T-helper 22 cell (primary cell): Measurements from ENCODE around the gene TLE1.

ENCODE experiments used
- DNase-seq: peaks from one replicate; pipeline ENCODE4 v3.0.0-alpha.2; 2020; ENCODE audit warnings: low read depth

The TLE1 gene

GRCh38 chr9:81686614-81687520 is 2.5 kb downstream of the TLE1 start:
- no peak for DNase-seq

- no peak for DNase-seq
Observed at GRCh38 chr9:81685763-81686613, 3.4 kb downstream of the TLE1 start.

GRCh38 chr9:81684635-81685034 is 4.7 kb downstream of the TLE1 start:
- no peak for DNase-seq

GRCh38 chr9:81683704-81684103 is 5.6 kb downstream of the TLE1 start:
- no peak for DNase-seq

GRCh38 chr9:81683238-81683637 is 6.1 kb downstream of the TLE1 start:
- no peak for DNase-seq

- no peak for DNase-seq
Observed at GRCh38 chr9:81682797-81683196, 6.5 kb downstream of the TLE1 start.

- DNase-seq, result no peak
Observed at GRCh38 chr9:81682177-81682576, 7.2 kb downstream of the TLE1 start.

GRCh38 chr9:81680506-81680905 is 8.8 kb downstream of the TLE1 start:
- DNase-seq, result no peak

- no peak for DNase-seq
Observed at GRCh38 chr9:81680006-81680405, 9.3 kb downstream of the TLE1 start.

- no peak for DNase-seq
Observed at GRCh38 chr9:81678088-81678487, 11.3 kb downstream of the TLE1 start.

- no peak for DNase-seq
Observed at GRCh38 chr9:81676395-81676794, 13.0 kb downstream of the TLE1 start.

GRCh38 chr9:81673310-81673709 is 16.0 kb downstream of the TLE1 start:
- DNase-seq, result no peak

GRCh38 chr9:81671880-81672280 is 17.5 kb downstream of the TLE1 start:
- no peak for DNase-seq

- no peak for DNase-seq
Observed at GRCh38 chr9:81669866-81670265, 19.5 kb downstream of the TLE1 start.

- DNase-seq, result no peak
Observed at GRCh38 chr9:81669041-81669651, 20.2 kb downstream of the TLE1 start.

- DNase-seq, result no peak
Observed at GRCh38 chr9:81666123-81666522, 23.2 kb downstream of the TLE1 start.

- no peak for DNase-seq
Observed at GRCh38 chr9:81665322-81665871, 23.9 kb downstream of the TLE1 start.

- no peak for DNase-seq
Observed at GRCh38 chr9:81664638-81665222, 24.6 kb downstream of the TLE1 start.

- no peak for DNase-seq
Observed at GRCh38 chr9:81661339-81661738, 28.0 kb downstream of the TLE1 start.

- DNase-seq, result no peak
Observed at GRCh38 chr9:81656871-81657337, 32.4 kb downstream of the TLE1 start.

GRCh38 chr9:81656004-81656403 is 33.3 kb downstream of the TLE1 start:
- DNase-seq, result no peak

GRCh38 chr9:81653240-81653639 is 36.1 kb downstream of the TLE1 start:
- no peak for DNase-seq
